ENCODE data around the gene TRAPPC10. TPM values are rescaled to one million over a fixed set of nuclear protein-coding genes. Genes with fewer than 3 reads are reported as not detected.

Gene TRAPPC10
- total and polyA plus RNA-seq, 9 of the 15 experiments (the other 6 are each of a cell fraction or from before 2014, with no cell fraction given): 1.1 to 33.8 (median 24.3) TPM

- CTCF ChIA-PET (ENCODE audit: low intra/inter-chr PET ratio): no interaction called here
- Histone ChIP-seq H3K4me1 (replicated peaks in 1 of 2; ENCODE audit: control insufficient read depth in 2 of 2, insufficient read depth in 2 of 2, low read length in 2 of 2) (peaks cover 0 to 21% of the 10 kb centered on the region in 2 experiments; a peak in 2 of 5 replicates), H3K4me2 (ENCODE audit: insufficient read depth, low read length) (no peak overlapping the region), H3K79me2 (ENCODE audit: control insufficient read depth, insufficient read depth, low read length) (no peaks in the 10 kb centered on the region), H3K27ac (ENCODE audit: extremely low read depth, low read depth, low read length) (no peak overlapping the region), H3K9me3 (replicated peaks; ENCODE audit: control insufficient read depth, insufficient read depth, low read depth, low read length) (no peaks in the 10 kb centered on the region; the same call in 1 of the 2 replicates), H3K9ac (ENCODE audit: insufficient read depth in 1 of 2, low read depth in 2 of 2, low read length in 2 of 2) (no peak overlapping the region), H3K27me3 (ENCODE audit: control insufficient read depth in 2 of 2, insufficient read depth in 2 of 2, low read length in 2 of 2) (peaks cover 36 to 57% of the 10 kb centered on the region in 2 experiments), H3K36me3 (ENCODE audit: control insufficient read depth, insufficient read depth, low read length) (no peaks in the 10 kb centered on the region), H3K4me3 (no peak overlapping the region), H3K9me1 (ENCODE audit: control insufficient read depth, insufficient read depth, low read length) (no peaks in the 10 kb centered on the region), H4K20me1 (replicated peaks; ENCODE audit: control insufficient read depth, insufficient read depth, low read length) (no peaks in the 10 kb centered on the region), H2AFZ (ENCODE audit: low read depth, low read length) (no peak overlapping the region)
- no TSS peak for BruUV-seq (replicated peaks)
- intact Hi-C loops (cut with micrococcal nuclease): no loop called here
- 32% methylated on average over 9 of the region's 9 CpGs for WGBS (ENCODE audit: insufficient coverage, low coverage, missing lambda C conversion rate)
- in situ Hi-C loops (cut with MboI): no loop called here
- DNase-seq (ENCODE audit: extremely low read depth in 1 of 4, low spot score in 3 of 4): no peak
- ATAC-seq: no peak
- POLR2A ChIA-PET: interaction anchor here (1.1 kb wide), 1 partner anchor 16 kb away, joined by 4 read pairs; no protein-coding TSS in a partner anchor
- no peak for FAIRE-seq
- no peak for TF ChIP-seq ZNF316 (IDR thresholded peaks at IDR 0.05)
- TF ChIP-seq FOXP1 (CRISPR knock-in tag; IDR thresholded peaks at IDR 0.05): no peak
- no peak for TF ChIP-seq CBFA2T3 (IDR thresholded peaks at IDR 0.05)
- TF ChIP-seq MED1 (CRISPR knock-in tag; IDR thresholded peaks at IDR 0.05; ENCODE audit: borderline replicate concordance): no peak
- TF ChIP-seq, protein P1, sequence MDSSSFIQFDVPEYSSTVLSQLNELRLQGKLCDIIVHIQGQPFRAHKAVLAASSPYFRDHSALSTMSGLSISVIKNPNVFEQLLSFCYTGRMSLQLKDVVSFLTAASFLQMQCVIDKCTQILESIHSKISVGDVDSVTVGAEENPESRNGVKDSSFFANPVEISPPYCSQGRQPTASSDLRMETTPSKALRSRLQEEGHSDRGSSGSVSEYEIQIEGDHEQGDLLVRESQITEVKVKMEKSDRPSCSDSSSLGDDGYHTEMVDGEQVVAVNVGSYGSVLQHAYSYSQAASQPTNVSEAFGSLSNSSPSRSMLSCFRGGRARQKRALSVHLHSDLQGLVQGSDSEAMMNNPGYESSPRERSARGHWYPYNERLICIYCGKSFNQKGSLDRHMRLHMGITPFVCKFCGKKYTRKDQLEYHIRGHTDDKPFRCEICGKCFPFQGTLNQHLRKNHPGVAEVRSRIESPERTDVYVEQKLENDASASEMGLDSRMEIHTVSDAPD (CRISPR knock-in tag; IDR thresholded peaks at IDR 0.05): no peak
- no peak for TF ChIP-seq CREBBP (IDR thresholded peaks at IDR 0.05; ENCODE audit: low read depth, low read length)
- TF ChIP-seq HDAC8 (tag; IDR thresholded peaks at IDR 0.05): no peak
- TF ChIP-seq MYC (IDR thresholded peaks at IDR 0.05; ENCODE audit: low read depth, low read length): no peak
- TF ChIP-seq MYC (CRISPR knock-in tag; IDR thresholded peaks at IDR 0.05; ENCODE audit: borderline replicate concordance, low read depth): no peak
- TF ChIP-seq, protein P2, sequence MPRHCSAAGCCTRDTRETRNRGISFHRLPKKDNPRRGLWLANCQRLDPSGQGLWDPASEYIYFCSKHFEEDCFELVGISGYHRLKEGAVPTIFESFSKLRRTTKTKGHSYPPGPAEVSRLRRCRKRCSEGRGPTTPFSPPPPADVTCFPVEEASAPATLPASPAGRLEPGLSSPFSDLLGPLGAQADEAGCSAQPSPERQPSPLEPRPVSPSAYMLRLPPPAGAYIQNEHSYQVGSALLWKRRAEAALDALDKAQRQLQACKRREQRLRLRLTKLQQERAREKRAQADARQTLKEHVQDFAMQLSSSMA (CRISPR knock-in tag; IDR thresholded peaks at IDR 0.05): no peak
- no peak for TF ChIP-seq CHD7 (IDR thresholded peaks at IDR 0.05; ENCODE audit: low read depth, low read length)
Observed at GRCh38 chr21:43994646-43995045, 17.5 kb upstream of the TRAPPC10 start.

All from K562 (cell line).